SK-N-MC (cell line): ENCODE data around the gene PDIA3.
"Not testable (repeated sequence)": the region's sequence is repeated elsewhere in the genome, so short reads cannot be mapped to it uniquely, and the experiment has no call there.

Source experiments
- DNase-seq: peaks from one replicate; pipeline ENCODE4 v3.0.0-alpha.2; 2011; ENCODE audit warnings: low read depth, low spot score
- H3K27ac ChIP-seq: fragments of 200-600 bp; sonication (generic); 2 replicates; pipeline ENCODE4 v1.5.1; 2016; ENCODE audit warnings: mixed run types
- H3K36me3 ChIP-seq: fragments of 200-600 bp; sonication (generic); 2 replicates; pipeline ENCODE4 v1.6.1; 2017; ENCODE audit warnings: antibody characterized with exemption, low read length, mixed read lengths; ENCODE audit not compliant: insufficient read depth
- H3K4me3 ChIP-seq: fragments of 200-600 bp; sonication (generic); 2 replicates; pipeline ENCODE4 v1.5.1; 2016
- H3K9ac ChIP-seq: fragments of 200-600 bp; sonication (generic); 2 replicates; pipeline ENCODE4 v1.8.0; 2017; ENCODE audit warnings: mixed run types, mixed read lengths; ENCODE audit not compliant: insufficient read length
- H3K9me3 ChIP-seq: fragments of 200-600 bp; sonication (generic); 2 replicates; pipeline ENCODE4 v1.6.1; 2017; ENCODE audit warnings: low read depth, mild to moderate bottlenecking, antibody characterized with exemption, low read length, moderate library complexity, mixed read lengths
- EZH2 ChIP-seq: fragments of 200-600 bp; sonication (generic); IDR thresholded peaks from one replicate; pipeline ENCODE4 v1.6.1; 2017; ENCODE audit warnings: antibody characterized with exemption
- FOXP2 ChIP-seq: optimal IDR thresholded peaks from 2 replicates; pipeline ENCODE3; 2011; ENCODE audit warnings: mild to moderate bottlenecking, moderate library complexity; ENCODE audit not compliant: insufficient read depth; ENCODE audit errors: extremely low read length, control extremely low read depth
- POLR2AphosphoS5 ChIP-seq: IDR thresholded peaks from 2 replicates; pipeline ENCODE4 v1.6.1; 2012; ENCODE audit warnings: mild to moderate bottlenecking, low read depth, low read length, borderline replicate concordance

Gene PDIA3

GRCh38 chr15:43746245-43746902 is at the start of gene PDIA3:
TSS of gene PDIA3 (plus strand) at chr15:43746438. CDS start at chr15:43746540, 102 bp downstream.
- H3K36me3 ChIP-seq, H3K9me3 ChIP-seq, DNase-seq: not testable (repeated sequence)
- peak within 1 kb of the TSS; percentile 90 for H3K4me3 ChIP-seq
- H3K27ac ChIP-seq = peak within 1 kb of the TSS; percentile 57; the same call in 1 of the 2 replicates
- TF ChIP-seq POLR2AphosphoS5 = peak; percentile 84
- peak within 1 kb of the TSS; percentile 92 for H3K9ac ChIP-seq

GRCh38 chr15:43702174-43702573 is 44.1 kb upstream of the PDIA3 start:
- peak; percentile 16 for DNase-seq
- no peak overlapping the region for H3K4me3 ChIP-seq
- no peak overlapping the region for H3K9ac ChIP-seq
- H3K27ac ChIP-seq = no peak overlapping the region
- no peaks in the 10 kb centered on the region for H3K9me3 ChIP-seq
- no peaks in the 10 kb centered on the region for H3K36me3 ChIP-seq
- TF ChIP-seq EZH2 = no peak

GRCh38 chr15:43702701-43703424 is 43.4 kb upstream of the PDIA3 start:
- Histone ChIP-seq H3K27ac (no peak overlapping the region), H3K4me3 (no peak overlapping the region), H3K9me3 (no peaks in the 10 kb centered on the region), H3K36me3 (no peaks in the 10 kb centered on the region), H3K9ac (no peak overlapping the region)
- no peak for DNase-seq
- no peak for TF ChIP-seq POLR2AphosphoS5

GRCh38 chr15:43710431-43711131 is 35.7 kb upstream of the PDIA3 start:
- H3K9me3 ChIP-seq, H3K4me3 ChIP-seq, H3K9ac ChIP-seq: not testable (repeated sequence)

GRCh38 chr15:43723151-43723550 is 23.1 kb upstream of the PDIA3 start:
- no peaks in the 10 kb centered on the region for H3K36me3 ChIP-seq
- no peaks in the 10 kb centered on the region for H3K9me3 ChIP-seq
- no peak for TF ChIP-seq FOXP2
- TF ChIP-seq EZH2 = no peak
- no peak for TF ChIP-seq POLR2AphosphoS5
- no peak overlapping the region for H3K9ac ChIP-seq
- H3K27ac ChIP-seq = no peak overlapping the region
- DNase-seq = no peak
- no peak overlapping the region for H3K4me3 ChIP-seq

More at GRCh38 chr15:43710431-43711131, 35.7 kb upstream of the PDIA3 start:
- not testable (repeated sequence) for H3K27ac ChIP-seq, H3K36me3 ChIP-seq, DNase-seq

GRCh38 chr15:43726306-43726705 is 19.9 kb upstream of the PDIA3 start:
- not testable (repeated sequence) for H3K4me3 ChIP-seq, H3K27ac ChIP-seq, H3K36me3 ChIP-seq, H3K9me3 ChIP-seq, DNase-seq, H3K9ac ChIP-seq

GRCh38 chr15:43728053-43728725 is 18.0 kb upstream of the PDIA3 start:
- not testable (repeated sequence) for H3K9me3 ChIP-seq, H3K27ac ChIP-seq, H3K9ac ChIP-seq, DNase-seq, H3K36me3 ChIP-seq, H3K4me3 ChIP-seq

GRCh38 chr15:43735416-43735815 is 10.8 kb upstream of the PDIA3 start:
- H3K27ac ChIP-seq = no peak overlapping the region
- no peaks in the 10 kb centered on the region for H3K9me3 ChIP-seq
- TF ChIP-seq POLR2AphosphoS5 (no peak), FOXP2 (no peak), EZH2 (no peak)
- no peak for DNase-seq
- H3K4me3 ChIP-seq = no peak overlapping the region
- no peak overlapping the region for H3K9ac ChIP-seq
- no peaks in the 10 kb centered on the region for H3K36me3 ChIP-seq

- H3K4me3 ChIP-seq = peak overlapping the region; percentile 90
- peak overlapping the region; percentile 92 for H3K9ac ChIP-seq
- H3K9me3 ChIP-seq, DNase-seq: not testable (repeated sequence)
- peaks cover 13% of the 10 kb centered on the region for H3K36me3 ChIP-seq
- peak overlapping the region; percentile 57; the same call in 1 of the 2 replicates for H3K27ac ChIP-seq
Measured at GRCh38 chr15:43746903-43747309, 668 bp downstream of the PDIA3 start.
